Measurements from ENCODE around the gene ARL15.

The ARL15 gene

GRCh38 chr5:53932351-53932750 is 378.0 kb downstream of the ARL15 start:
- no peak for DNase-seq (ENCODE audit: low spot score)

GRCh38 chr5:53930457-53930856 is 379.9 kb downstream of the ARL15 start:
- DNase-seq (ENCODE audit: low spot score): no peak

GRCh38 chr5:53929570-53929969 is 380.8 kb downstream of the ARL15 start:
- no peak for DNase-seq (ENCODE audit: low spot score)

GRCh38 chr5:53929152-53929551 is 381.2 kb downstream of the ARL15 start:
- DNase-seq (ENCODE audit: low spot score): no peak

- DNase-seq (ENCODE audit: low spot score): no peak
Observed at GRCh38 chr5:53928641-53929040, 381.7 kb downstream of the ARL15 start.

- DNase-seq (ENCODE audit: low spot score): no peak
Observed at GRCh38 chr5:53927668-53928247, 382.6 kb downstream of the ARL15 start.

- no peak for DNase-seq (ENCODE audit: low spot score)
Observed at GRCh38 chr5:53926026-53926425, 384.3 kb downstream of the ARL15 start.

GRCh38 chr5:53924392-53924791 is 386.0 kb downstream of the ARL15 start:
- DNase-seq (ENCODE audit: low spot score): no peak

GRCh38 chr5:53923961-53924360 is 386.4 kb downstream of the ARL15 start:
- no peak for DNase-seq (ENCODE audit: low spot score)

- DNase-seq (ENCODE audit: low spot score): no peak
Observed at GRCh38 chr5:53922508-53923498, 387.6 kb downstream of the ARL15 start.

- DNase-seq (ENCODE audit: low spot score): no peak
Observed at GRCh38 chr5:53917826-53918225, 392.5 kb downstream of the ARL15 start.

GRCh38 chr5:53917095-53917494 is 393.3 kb downstream of the ARL15 start:
- no peak for DNase-seq (ENCODE audit: low spot score)

GRCh38 chr5:53915120-53915519 is 395.3 kb downstream of the ARL15 start:
- no peak for DNase-seq (ENCODE audit: low spot score)

- DNase-seq (ENCODE audit: low spot score): no peak
Observed at GRCh38 chr5:53913941-53914340, 396.4 kb downstream of the ARL15 start.

- DNase-seq (ENCODE audit: low spot score): no peak
Observed at GRCh38 chr5:53908757-53909156, 401.6 kb downstream of the ARL15 start.

GRCh38 chr5:53907827-53908226 is 402.5 kb downstream of the ARL15 start:
- DNase-seq (ENCODE audit: low spot score): no peak

- no peak for DNase-seq (ENCODE audit: low spot score)
Observed at GRCh38 chr5:53906736-53907135, 403.6 kb downstream of the ARL15 start.

- DNase-seq (ENCODE audit: low spot score): no peak
Observed at GRCh38 chr5:53902296-53902907, 408.0 kb downstream of the ARL15 start.

- no peak for DNase-seq (ENCODE audit: low spot score)
Observed at GRCh38 chr5:53900677-53901076, 409.7 kb downstream of the ARL15 start.

- no peak for DNase-seq (ENCODE audit: low spot score)
Observed at GRCh38 chr5:53895091-53895683, 415.2 kb downstream of the ARL15 start.

- DNase-seq (ENCODE audit: low spot score): no peak
Observed at GRCh38 chr5:53893626-53894025, 416.7 kb downstream of the ARL15 start.

GRCh38 chr5:53892224-53892623 is 418.1 kb downstream of the ARL15 start:
- DNase-seq (ENCODE audit: low spot score): no peak

- DNase-seq (ENCODE audit: low spot score): no peak
Observed at GRCh38 chr5:53891159-53891558, 419.2 kb downstream of the ARL15 start.

Data from iPS-NIHi11 (cell line).